ENCODE measurements around the gene NKX2-4.

The NKX2-4 gene

DNA sequence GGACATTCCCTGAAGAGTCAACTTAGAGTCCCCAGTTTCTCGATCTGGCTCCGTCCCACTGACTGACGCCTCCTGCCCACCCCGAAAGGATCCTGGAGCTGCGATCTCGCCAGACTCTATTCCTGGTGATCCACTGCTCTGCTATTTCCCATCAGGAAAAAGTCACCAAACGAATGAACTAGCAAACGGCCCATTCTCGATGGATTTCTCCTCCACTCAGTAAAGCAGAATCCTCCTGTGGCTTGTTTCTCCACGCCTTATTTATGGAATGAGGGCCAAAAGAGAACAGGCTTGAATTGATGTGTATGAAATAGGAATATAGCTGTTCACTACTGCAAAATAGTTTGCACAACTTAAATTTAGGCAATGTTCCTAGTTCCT, 5.4 kb downstream of the NKX2-4 start:
- H3K27ac ChIP-seq = no peak overlapping the region
- TF ChIP-seq ZFX (IDR thresholded peaks at IDR 0.05) = no peak
- TF ChIP-seq CTCF (conservative IDR thresholded peaks at IDR 0.05) = no peak

GRCh38 chr20:21391185-21391971, 5.9 kb downstream of the NKX2-4 start:
- no peak overlapping the region for H3K27ac ChIP-seq
- TF ChIP-seq ZFX (IDR thresholded peaks at IDR 0.05) (no peak), CTCF (conservative IDR thresholded peaks at IDR 0.05) (no peak)

GRCh38 chr20:21390768-21391167, 6.6 kb downstream of the NKX2-4 start:
- H3K27ac ChIP-seq = no peak overlapping the region

DNA sequence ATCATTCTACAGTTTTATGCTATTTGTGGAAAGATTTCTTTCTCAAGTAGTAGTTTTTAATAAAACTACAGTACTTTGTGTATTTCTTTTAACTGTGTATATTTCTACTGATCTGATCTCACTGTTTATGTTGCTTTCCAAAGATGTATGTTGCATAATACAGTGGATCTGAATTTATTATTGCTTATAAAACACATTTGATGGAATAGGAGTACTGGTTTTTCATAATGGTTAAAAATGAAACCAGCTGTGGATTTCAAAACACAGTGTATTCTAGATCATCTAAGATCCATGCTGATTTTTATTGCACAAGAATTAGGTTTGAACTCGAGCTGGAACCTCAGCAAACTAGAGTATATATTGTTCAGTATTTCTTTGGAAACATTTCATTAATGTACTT, 8.0 kb downstream of the NKX2-4 start:
- TF ChIP-seq ZFX (IDR thresholded peaks at IDR 0.05) (no peak), CTCF (conservative IDR thresholded peaks at IDR 0.05) (no peak)

More at GRCh38 chr20:21390768-21391167, 6.6 kb downstream of the NKX2-4 start:
- TF ChIP-seq ZFX (IDR thresholded peaks at IDR 0.05) (no peak), CTCF (conservative IDR thresholded peaks at IDR 0.05) (no peak)

DNA sequence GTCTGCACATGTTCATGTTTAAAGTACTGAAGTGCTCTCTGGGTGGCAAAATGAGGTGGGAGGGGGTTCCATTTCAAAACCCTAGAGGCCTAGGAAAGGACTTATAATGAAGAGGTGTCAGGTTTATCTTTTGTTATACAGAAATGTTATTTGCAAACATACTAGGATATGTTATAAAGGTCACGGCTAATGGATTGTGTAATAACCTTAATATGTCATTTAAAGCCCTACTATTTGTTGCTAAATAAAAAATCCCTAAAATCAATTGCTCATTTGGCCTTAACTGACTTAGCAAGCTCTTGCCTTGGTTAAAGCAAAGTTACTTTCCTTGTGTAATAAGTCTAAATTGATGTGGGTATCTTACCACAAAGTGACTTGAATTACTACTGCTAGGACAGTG, 8.8 kb downstream of the NKX2-4 start:
- TF ChIP-seq CTCF (conservative IDR thresholded peaks at IDR 0.05) = no peak
- TF ChIP-seq ZFX (IDR thresholded peaks at IDR 0.05) = no peak
- H3K27ac ChIP-seq = no peak overlapping the region

More for the DNA sequence above, 8.0 kb downstream of the NKX2-4 start:
- H3K27ac ChIP-seq = no peak overlapping the region

- TF ChIP-seq CTCF (conservative IDR thresholded peaks at IDR 0.05) (no peak), ZFX (IDR thresholded peaks at IDR 0.05) (no peak)
- no peak overlapping the region for H3K27ac ChIP-seq
Measured at GRCh38 chr20:21387528-21387927, 9.8 kb downstream of the NKX2-4 start.

GRCh38 chr20:21386111-21386510, 11.2 kb downstream of the NKX2-4 start:
- TF ChIP-seq CTCF (conservative IDR thresholded peaks at IDR 0.05) (no peak), ZFX (IDR thresholded peaks at IDR 0.05) (no peak)
- no peak overlapping the region for H3K27ac ChIP-seq

Measured in C4-2B (cell line).